HEK293T (cell line): ENCODE measurements around the gene NUP62.

Experiments used
- BHLHE40 ChIP-seq: fragments of 450-650 bp; IDR thresholded peaks from 2 replicates; pipeline ENCODE4 v1.6.1; 2016; ENCODE audit warnings: mild to moderate bottlenecking, moderate library complexity, borderline replicate concordance
- ELF4 ChIP-seq: fragments of 450-650 bp; IDR thresholded peaks from 2 replicates; pipeline ENCODE4 v1.6.1; 2017; ENCODE audit warnings: antibody characterized with exemption
- FOXA1 ChIP-seq: fragments of 450-650 bp; IDR thresholded peaks from 2 replicates; pipeline ENCODE4 v1.6.1; 2016; ENCODE audit warnings: mild to moderate bottlenecking
- FOXM1 ChIP-seq: fragments of 450-650 bp; IDR thresholded peaks from 2 replicates; pipeline ENCODE4 v1.6.1; 2017; ENCODE audit warnings: mild to moderate bottlenecking, borderline replicate concordance
- HDGF ChIP-seq: fragments of 450-650 bp; IDR thresholded peaks from 2 replicates; pipeline ENCODE4 v1.6.1; 2017; ENCODE audit warnings: antibody characterized with exemption, borderline replicate concordance
- LEF1 ChIP-seq: fragments of 450-650 bp; IDR thresholded peaks from 2 replicates; pipeline ENCODE4 v1.6.1; 2017; ENCODE audit warnings: mild to moderate bottlenecking, borderline replicate concordance
- PKNOX1 ChIP-seq: fragments of 450-650 bp; IDR thresholded peaks from 2 replicates; pipeline ENCODE4 v1.6.1; 2016
- SP1 ChIP-seq: fragments of 450-650 bp; IDR thresholded peaks from 2 replicates; pipeline ENCODE4 v1.6.1; 2017
- SUZ12 ChIP-seq: fragments of 450-650 bp; IDR thresholded peaks from 2 replicates; pipeline ENCODE4 v1.6.1; 2016; ENCODE audit warnings: mild to moderate bottlenecking
- TARDBP ChIP-seq: fragments of 450-650 bp; IDR thresholded peaks from 2 replicates; pipeline ENCODE4 v1.6.1; 2016
- ZNF384 ChIP-seq: fragments of 450-650 bp; IDR thresholded peaks from 2 replicates; pipeline ENCODE4 v1.6.1; 2016

GRCh38 chr19:49878744-49879070, 50.6 kb downstream of the NUP62 start:
- no peak for TF ChIP-seq ZNF384
- no peak for TF ChIP-seq FOXM1
- no peak for TF ChIP-seq SP1
- TF ChIP-seq SUZ12 = no peak
- TF ChIP-seq HDGF = no peak
- no peak for TF ChIP-seq BHLHE40
- TF ChIP-seq LEF1 = no peak
- TF ChIP-seq ELF4 = no peak
- no peak for TF ChIP-seq FOXA1
- no peak for TF ChIP-seq TARDBP
- no peak for TF ChIP-seq PKNOX1
